ENCODE data around the gene WDPCP.

DNA sequence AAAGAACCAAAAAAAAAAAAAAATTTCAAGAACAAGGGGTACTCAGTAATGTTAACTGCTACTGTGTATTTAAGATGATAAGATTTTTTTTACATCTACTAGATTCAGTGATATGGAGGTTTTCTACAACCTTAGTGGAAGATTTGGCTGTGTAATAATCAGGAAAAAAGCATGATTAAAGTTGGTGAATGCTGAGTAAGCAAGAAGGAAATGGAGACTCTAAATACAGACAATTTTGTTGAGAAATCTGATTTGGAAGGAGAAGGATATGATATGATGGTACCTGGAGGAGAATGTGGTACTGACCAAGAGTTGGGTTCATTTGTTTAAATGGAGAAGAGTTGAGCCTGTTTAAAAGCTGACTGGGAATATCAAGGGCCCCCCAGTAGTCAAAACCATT, 125.1 kb downstream of the WDPCP start:
- TF ChIP-seq, protein P1, sequence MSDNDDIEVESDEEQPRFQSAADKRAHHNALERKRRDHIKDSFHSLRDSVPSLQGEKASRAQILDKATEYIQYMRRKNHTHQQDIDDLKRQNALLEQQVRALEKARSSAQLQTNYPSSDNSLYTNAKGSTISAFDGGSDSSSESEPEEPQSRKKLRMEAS (IDR thresholded peaks at IDR 0.05) = no peak
- TF ChIP-seq, protein P2, sequence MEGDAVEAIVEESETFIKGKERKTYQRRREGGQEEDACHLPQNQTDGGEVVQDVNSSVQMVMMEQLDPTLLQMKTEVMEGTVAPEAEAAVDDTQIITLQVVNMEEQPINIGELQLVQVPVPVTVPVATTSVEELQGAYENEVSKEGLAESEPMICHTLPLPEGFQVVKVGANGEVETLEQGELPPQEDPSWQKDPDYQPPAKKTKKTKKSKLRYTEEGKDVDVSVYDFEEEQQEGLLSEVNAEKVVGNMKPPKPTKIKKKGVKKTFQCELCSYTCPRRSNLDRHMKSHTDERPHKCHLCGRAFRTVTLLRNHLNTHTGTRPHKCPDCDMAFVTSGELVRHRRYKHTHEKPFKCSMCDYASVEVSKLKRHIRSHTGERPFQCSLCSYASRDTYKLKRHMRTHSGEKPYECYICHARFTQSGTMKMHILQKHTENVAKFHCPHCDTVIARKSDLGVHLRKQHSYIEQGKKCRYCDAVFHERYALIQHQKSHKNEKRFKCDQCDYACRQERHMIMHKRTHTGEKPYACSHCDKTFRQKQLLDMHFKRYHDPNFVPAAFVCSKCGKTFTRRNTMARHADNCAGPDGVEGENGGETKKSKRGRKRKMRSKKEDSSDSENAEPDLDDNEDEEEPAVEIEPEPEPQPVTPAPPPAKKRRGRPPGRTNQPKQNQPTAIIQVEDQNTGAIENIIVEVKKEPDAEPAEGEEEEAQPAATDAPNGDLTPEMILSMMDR (IDR thresholded peaks at IDR 0.05; ENCODE audit: low read depth, low read length, missing input control) = no peak
- TF ChIP-seq FOXA1 (IDR thresholded peaks at IDR 0.05) = no peak
- TF ChIP-seq, protein P3, sequence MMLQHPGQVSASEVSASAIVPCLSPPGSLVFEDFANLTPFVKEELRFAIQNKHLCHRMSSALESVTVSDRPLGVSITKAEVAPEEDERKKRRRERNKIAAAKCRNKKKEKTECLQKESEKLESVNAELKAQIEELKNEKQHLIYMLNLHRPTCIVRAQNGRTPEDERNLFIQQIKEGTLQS (IDR thresholded peaks at IDR 0.05) = no peak
